Brain pericyte (primary cell): ENCODE measurements around the gene ANKRD11.
"Not testable (repeated sequence)": the region's sequence is repeated elsewhere in the genome, so short reads cannot be mapped to it uniquely, and the experiment has no call there.

ENCODE experiments used
- DNase-seq: peaks from one replicate; pipeline ENCODE4 v3.0.0-alpha.2; 2012; ENCODE audit warnings: low read depth, low spot score

ANKRD11 gene

DNA sequence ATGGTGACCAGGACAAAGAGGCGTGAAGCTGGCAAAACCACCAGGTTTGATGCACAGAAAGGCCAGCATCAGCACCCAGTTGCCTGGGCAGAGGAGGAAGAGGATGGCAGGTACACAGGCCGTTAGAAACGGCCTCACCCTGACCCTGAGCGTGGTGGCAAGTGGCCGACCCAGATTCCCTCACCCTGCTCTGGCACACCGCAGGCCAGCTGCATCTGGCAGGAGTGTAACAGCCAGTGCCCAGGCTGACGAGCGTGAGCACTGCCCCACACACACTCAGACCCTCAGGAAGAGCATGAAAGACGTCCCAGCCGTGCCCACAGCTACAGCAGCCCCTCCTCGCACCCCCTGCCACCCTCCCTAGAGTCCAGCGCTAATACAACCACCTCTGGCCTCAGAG, 82.0 kb downstream of the ANKRD11 start:
- DNase-seq, result no peak

DNA sequence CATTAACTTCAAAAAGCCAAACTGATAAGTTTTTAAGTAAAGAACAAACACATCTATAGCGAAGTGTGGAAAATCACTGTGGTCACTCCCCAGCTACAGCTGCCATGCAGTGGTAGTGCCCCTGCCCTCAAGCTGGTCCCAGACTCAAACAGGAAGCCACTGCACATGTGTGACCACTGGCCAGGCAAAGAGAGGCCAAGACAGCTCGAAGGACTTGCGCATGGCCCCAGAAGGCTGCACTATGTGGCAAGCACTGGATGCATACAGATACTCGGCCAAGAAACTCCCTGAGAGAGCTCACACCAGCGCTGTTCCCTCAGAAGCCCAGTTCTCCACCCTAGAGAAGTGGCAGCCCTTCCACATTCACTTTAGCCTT, 82.4 kb downstream of the ANKRD11 start:
- DNase-seq, result no peak

DNA sequence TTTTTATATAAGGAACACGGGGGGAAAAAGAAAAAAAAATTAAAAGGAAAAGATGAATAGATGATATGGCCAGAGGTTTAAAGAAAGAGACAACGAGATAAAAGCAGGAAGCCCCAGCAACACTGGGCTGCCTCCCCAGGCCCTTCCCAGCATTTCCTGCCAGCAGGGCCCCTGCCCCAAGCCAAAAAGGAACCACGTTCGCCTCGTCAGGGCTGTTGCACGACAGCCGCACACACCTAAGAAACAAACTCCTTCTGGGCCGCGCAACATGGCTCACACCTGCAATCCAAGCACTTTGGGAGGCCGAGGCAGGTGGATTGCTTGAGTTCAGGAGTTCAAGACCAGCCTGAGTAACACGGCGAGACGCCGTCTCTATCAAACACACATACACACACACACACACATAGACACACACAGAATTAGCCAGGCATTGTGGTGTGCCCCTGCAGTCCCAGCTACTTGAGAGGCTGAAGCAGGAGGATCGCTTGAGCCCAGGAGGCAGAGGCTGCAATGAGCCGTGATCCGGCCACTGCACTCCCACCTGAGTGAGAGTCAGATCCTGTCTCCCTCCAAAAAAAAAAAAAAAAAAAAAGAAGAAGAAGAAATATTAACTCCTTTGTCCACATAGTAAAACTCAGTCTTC, 83.0 kb downstream of the ANKRD11 start:
- no peak for DNase-seq

DNA sequence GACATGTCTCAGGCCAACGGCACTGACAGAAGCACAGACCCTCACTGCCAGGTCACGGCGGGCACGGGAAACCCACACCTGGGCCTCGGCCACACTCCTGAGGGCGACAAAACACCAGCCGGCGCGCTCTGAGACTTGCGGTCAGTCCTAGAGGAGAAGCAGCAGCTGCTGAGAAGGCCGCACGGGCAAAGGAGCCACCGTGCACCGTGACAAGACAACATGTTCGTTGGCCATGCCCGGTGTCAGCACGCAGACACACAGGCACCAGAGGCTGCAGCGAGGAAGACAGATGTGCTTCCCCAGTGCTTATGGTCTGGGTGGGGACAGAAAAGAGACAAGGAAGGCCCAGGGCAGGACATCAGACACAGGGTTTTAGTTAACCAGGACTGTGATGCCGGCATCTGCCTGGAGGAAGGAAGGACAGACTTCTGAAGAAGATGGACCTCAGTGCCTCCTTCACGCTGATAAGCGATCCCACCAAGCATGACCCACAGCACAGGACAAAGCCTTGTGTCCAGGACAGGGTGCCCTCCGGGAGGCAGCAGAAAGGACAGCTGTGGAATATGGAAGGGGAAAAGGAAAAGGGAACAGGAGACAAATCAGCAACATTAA, 84.0 kb downstream of the ANKRD11 start:
- DNase-seq, result no peak

DNA sequence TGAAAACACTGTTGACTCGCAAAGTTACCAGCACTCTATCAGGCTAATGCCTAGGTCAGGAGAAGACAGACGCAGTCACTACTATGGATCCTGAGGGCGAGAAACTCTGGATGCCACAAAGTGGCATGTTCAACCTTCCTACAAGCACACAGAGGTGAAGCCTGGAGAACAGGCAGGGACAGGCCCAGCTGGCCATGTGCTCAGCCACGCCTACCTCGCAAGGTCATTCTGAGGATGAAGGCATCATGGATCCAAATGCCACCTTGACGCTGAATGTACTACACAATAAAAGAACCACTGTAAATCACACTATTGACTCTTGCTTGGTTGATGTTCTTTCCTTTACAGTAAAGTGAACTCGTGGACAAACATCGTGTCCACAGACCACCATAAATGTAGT, 85.8 kb downstream of the ANKRD11 start:
- DNase-seq, result no peak

DNA sequence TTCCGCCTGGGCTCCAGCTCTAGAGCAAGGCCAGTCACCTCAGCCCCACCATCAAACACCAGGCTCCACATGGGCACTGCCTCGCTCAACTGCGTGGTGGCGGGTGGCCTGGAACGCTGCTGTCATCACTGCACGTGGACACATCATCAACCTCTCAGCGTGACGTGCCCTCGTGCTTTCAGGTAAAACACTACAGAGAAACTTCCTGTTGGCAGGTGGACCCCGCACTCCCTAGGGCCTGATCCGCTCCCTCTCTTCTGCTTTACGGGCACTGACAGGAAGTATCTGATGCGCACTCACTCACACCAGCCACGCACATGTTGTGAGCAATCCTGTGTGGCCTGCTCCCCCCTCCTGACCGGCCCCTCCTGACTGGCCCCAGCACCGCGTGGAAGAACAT, 87.4 kb downstream of the ANKRD11 start:
- DNase-seq, result no peak

DNA sequence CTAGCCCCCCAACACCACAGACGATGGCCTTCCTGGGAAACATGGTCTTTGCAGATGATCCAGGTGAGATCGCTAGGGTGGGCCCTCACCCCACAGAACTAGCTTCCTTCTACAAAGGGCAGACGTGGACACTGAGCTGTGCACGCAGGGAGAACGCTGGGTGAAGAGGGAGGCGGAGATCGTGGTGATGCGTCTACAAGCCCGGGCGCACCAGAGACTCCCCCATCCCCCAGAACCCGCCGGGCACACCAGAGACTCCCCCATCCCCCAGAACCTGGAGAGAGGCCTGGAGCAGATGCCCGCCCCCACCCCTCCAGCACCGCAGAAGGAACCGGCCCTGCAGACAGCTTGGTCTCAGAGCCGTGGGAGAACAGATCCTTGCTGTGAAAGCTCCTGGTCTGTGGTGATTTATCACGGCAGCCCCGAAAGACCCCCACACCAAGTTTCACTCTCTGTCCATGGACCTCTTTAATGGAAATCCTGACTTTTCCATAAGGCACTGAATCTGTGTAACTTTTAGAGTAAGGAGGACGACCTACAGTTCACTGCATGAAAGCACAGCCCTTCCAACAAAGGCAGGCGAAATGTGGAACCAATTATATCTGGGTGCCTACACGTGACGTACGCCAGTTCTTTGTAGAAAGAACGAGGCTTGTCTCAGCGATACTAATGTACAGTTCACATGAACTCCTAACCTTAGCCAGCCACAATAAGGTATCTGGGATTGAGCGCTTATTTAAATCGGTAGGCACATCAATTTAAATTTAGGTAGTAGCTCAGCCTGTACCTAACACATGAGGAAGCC, 88.5 kb downstream of the ANKRD11 start:
- DNase-seq, result peak; percentile 81

GRCh38 chr16:89401205-89401604, 89.2 kb downstream of the ANKRD11 start:
- no peak for DNase-seq

DNA sequence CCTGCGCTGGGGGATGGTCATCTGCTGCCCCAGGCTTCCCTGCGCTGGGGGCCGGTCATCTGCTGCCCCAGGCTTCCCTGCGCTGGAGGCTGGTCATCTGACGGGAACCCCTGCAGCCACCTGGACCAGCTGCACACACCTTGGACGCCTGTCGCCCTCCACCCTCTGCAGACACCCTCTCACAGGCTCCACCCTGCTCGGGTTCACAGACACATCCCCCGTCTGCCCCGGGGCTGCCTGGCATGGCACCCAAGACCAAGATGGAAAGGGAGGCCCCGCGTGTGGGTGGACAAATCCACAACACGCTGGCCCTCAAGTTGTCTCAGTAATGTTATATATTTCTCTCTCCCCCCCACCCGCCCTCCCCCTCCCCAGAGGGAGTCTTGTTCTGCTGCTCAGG, 89.6 kb downstream of the ANKRD11 start:
- DNase-seq, result no peak

GRCh38 chr16:89398924-89399323, 91.4 kb downstream of the ANKRD11 start:
- DNase-seq, result no peak

GRCh38 chr16:89397331-89397861, 93.0 kb downstream of the ANKRD11 start:
- no peak for DNase-seq

GRCh38 chr16:89396156-89396555, 94.2 kb downstream of the ANKRD11 start:
- DNase-seq, result no peak

GRCh38 chr16:89395150-89396142, 94.9 kb downstream of the ANKRD11 start:
- DNase-seq, result peak; percentile 96

DNA sequence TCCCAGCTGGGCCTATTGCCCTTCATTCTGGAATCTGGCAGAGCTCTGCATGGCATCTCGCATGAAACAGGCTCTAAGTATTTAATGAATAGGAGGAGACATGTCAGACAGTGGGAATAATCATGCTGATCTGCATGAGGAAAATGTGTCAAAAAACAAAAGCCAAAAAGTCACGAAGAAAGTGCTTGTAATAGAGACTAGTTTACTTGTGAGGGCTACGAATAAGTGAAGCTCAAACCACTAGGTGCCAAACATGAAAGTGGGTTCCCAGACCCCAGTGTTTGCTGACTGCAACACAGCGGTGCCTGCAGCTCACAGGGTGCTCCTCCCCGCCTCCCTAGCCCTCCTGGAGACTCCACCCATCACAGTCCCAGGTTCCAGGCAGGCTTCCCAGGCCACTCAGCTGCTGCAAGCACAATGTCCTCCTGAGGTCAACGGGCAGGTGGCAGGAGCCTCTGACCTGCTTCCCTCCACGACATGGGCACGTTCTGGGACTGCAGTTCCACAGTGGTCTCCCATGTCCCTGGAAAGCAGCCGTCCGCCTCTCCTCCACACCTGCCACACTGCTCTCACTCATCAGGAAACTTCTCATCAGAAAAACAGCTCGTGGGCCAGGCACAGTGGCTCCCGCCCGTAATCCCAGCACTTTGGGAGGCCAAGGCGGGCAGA, 96.5 kb downstream of the ANKRD11 start:
- DNase-seq, result no peak

- DNase-seq, result no peak
These were observed 97.3 kb downstream of the ANKRD11 start for GRCh38 chr16:89392881-89393737.

DNA sequence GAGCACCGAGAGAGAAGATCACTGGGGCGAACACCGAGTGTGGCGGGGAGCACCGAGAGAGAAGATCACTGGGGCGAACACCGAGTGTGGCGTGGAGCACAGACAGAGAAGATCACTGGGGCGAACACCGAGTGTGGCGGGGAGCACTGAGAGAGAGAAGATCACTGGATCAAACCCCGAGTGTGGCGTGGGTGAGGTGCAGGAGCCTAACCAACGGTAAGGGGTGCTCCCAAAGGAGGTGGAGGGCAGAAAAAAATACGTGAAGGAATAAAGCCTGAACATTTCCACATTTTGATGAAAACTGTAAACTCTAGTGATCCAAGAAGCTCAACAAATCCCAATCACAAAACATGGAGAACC, 100.2 kb downstream of the ANKRD11 start:
- DNase-seq, result not testable (repeated sequence)

DNA sequence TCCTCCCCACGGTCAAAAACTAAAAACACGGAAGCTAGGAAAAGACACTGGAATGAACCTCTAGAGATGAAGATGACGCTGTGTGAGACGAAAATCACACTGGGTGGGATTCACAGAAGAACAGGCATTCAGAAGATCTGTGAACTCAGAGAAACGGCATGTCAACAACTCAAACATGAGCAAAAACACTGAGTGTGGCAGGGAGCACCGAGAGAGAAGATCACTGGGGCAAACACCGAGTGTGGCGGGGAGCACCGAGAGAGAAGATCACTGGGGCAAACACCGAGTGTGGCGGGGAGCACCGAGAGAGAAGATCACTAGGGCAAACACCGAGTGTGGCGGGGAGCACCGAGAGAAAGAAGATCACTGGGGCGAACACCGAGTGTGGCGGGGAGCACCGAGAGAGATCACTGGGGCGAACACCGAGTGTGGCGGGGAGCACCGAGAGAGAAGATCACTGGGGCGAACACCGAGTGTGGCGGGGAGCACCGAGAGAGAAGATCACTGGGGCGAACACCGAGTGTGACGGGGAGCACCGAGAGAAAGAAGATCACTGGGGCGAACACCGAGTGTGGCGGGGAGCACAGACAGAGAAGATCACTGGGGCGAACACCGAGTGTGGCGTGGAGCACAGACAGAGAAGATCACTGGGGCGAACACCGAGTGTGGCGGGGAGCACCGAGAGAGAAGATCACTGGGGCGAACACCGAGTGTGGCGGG, 100.7 kb downstream of the ANKRD11 start:
- not testable (repeated sequence) for DNase-seq

DNA sequence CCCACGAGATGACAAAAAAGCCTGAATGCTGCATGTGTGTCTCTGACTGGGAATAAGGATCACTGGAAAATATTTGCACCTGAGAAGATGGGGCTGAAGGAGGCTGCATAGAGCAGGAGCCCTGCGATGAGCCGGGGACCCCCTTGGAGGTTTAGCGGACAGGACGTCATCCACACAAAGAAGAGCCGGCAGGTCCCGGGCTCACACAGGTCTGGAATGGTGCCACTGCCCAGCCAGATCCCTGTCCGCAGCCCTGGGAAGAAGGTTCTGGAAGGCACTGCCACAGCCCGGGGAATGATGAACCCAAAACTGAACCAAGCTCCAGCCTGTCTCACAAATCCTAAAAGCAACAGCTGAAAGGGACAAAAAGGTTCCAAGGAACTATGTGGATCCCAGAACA, 101.8 kb downstream of the ANKRD11 start:
- no peak for DNase-seq
